Erythroblast (primary cell): ENCODE data around the gene BIRC2.

Source experiments
- GATA1 ChIP-seq: IDR thresholded peaks from 2 replicates; pipeline ENCODE4 v1.6.1; 2011; ENCODE audit warnings: low read depth, mild to moderate bottlenecking, control low read depth, low read length, moderate library complexity
- POLR2A ChIP-seq: IDR thresholded peaks from 2 replicates; pipeline ENCODE4 v1.6.1; 2011; ENCODE audit warnings: mild to moderate bottlenecking, low read length

- TF ChIP-seq POLR2A: no peak
- TF ChIP-seq GATA1: no peak
Measured at GRCh38 chr11:102400603-102401002, 53.6 kb downstream of the BIRC2 start.
